NT2/D1 (cell line): ENCODE results near the gene FTO.
"Not testable (repeated sequence)": the region's sequence is repeated elsewhere in the genome, so short reads cannot be mapped to it uniquely, and the experiment has no call there.

Experiments used
- DNase-seq: peaks from one replicate; pipeline ENCODE4 v3.0.0-alpha.2; 2011; ENCODE audit warnings: low read depth, low spot score
- H3K27me3 ChIP-seq: 2 replicates; pipeline ENCODE4 v1.6.0; 2011; ENCODE audit warnings: mild to moderate bottlenecking; ENCODE audit not compliant: insufficient read length, insufficient read depth
- H3K36me3 ChIP-seq: 2 replicates; pipeline ENCODE4 v1.6.1; 2011; ENCODE audit warnings: mild to moderate bottlenecking, low read length, mixed read lengths; ENCODE audit not compliant: insufficient read depth, insufficient read length
- H3K4me1 ChIP-seq: 2 replicates; pipeline ENCODE4 v1.5.1; 2011; ENCODE audit not compliant: insufficient read depth, insufficient read length
- H3K4me3 ChIP-seq: 2 replicates; pipeline ENCODE4 v1.5.1; 2011; ENCODE audit warnings: low read depth; ENCODE audit not compliant: insufficient read length
- H3K9ac ChIP-seq: 2 replicates; pipeline ENCODE4 v1.6.0; 2011; ENCODE audit warnings: low read depth; ENCODE audit not compliant: insufficient read length
- H3K9me3 ChIP-seq: 2 replicates; pipeline ENCODE4 v1.5.1; 2011; ENCODE audit warnings: mild to moderate bottlenecking, low read length; ENCODE audit not compliant: insufficient read depth
- SUZ12 ChIP-seq: IDR thresholded peaks from 2 replicates; pipeline ENCODE4 v1.6.1; 2011; ENCODE audit not compliant: insufficient read length, insufficient read depth; ENCODE audit errors: extremely low read depth
- YY1 ChIP-seq: IDR thresholded peaks from 2 replicates; pipeline ENCODE4 v1.6.1; 2011; ENCODE audit not compliant: insufficient read length, insufficient read depth
- ZNF274 ChIP-seq: IDR thresholded peaks from 2 replicates; pipeline ENCODE4 v1.6.1; 2011; ENCODE audit warnings: mild to moderate bottlenecking, low read depth, low read length

The FTO gene

GRCh38 chr16:54176376-54176901 is 472.5 kb downstream of the FTO start:
- no peak for DNase-seq
- no peaks in the 10 kb centered on the region for H3K36me3 ChIP-seq
- no peak overlapping the region for H3K4me3 ChIP-seq
- H3K9ac ChIP-seq: no peak overlapping the region
- peaks cover 16% of the 10 kb centered on the region for H3K4me1 ChIP-seq
- H3K27me3 ChIP-seq: no peaks in the 10 kb centered on the region
- H3K9me3 ChIP-seq: no peaks in the 10 kb centered on the region
- TF ChIP-seq SUZ12 (no peak), ZNF274 (no peak), YY1 (no peak)

DNA sequence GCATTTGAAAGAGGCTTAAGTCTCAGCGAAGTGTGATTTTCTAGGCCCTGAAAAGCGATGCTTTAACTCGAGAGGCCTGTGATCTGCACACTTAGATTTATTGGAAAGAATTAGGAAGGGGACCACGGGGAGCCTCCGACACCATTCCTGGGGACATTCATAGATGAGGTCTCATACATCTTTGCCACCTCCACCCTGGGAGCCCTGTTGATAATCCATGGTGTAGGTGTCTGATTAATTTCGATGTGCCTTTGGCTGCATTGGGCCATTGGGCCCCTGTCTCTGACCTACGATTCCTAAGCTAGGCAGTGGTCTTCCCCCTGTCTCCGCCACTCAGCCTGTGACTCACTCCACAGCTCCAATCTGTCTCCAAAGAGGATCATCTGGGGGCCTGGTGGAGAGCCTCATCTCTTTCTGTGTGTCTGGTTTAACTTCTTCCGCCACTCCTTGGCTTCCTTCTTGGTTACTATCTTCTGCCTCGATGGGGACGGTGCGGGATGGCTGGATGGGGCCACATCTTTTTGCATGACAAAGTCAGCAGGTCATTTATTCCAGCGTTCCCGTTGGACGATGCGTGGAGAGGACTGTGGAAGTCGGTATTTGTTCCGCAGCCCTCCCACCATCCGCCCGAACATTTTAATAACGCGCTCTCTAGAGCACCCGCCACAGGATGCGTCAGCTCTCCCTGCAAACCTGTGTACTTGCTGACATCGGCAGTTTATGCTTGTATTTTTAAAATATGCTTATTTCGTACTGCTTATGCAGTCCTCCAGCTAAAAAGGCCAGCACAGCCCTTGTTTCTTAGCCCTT is 473.3 kb downstream of the FTO start:
- no peaks in the 10 kb centered on the region for H3K36me3 ChIP-seq
- H3K9ac ChIP-seq: no peak overlapping the region
- TF ChIP-seq SUZ12 (no peak), YY1 (no peak), ZNF274 (no peak)
- no peaks in the 10 kb centered on the region for H3K9me3 ChIP-seq
- peaks cover 16% of the 10 kb centered on the region for H3K4me1 ChIP-seq
- DNase-seq: no peak
- no peak overlapping the region for H3K4me3 ChIP-seq
- no peaks in the 10 kb centered on the region for H3K27me3 ChIP-seq

DNA sequence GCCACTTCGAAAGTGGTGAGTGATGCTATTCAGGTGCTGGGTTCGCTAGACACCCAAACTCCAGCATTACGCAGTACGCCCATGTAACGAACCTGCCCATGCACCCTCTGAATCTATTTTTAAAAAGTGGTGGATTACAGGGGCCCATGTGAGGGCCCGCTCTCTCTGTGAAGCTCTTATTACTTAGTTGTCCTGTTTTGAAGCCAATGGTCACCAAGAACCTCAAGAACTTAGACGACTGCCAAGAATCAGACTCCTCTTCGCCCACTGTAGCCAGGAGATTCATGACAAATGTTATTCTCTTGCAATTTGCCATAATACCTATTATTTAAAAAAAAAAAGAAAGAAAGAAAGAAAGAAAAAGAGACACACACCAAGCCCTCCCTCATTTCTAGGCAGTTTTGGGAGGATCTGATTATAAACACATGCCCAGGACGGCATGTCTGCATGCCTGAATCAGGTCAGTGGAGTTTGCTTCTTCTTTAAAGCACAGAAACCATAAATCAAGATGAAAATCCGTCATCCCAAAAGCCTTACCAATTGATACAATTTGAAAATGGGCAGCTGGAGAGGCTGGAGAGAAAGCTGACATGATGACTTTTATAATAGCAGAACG is 474.0 kb downstream of the FTO start:
- TF ChIP-seq ZNF274: no peak
- TF ChIP-seq SUZ12: no peak
- no peak for TF ChIP-seq YY1
- DNase-seq: no peak
- Histone ChIP-seq H3K4me1 (peaks cover 16% of the 10 kb centered on the region), H3K36me3 (no peaks in the 10 kb centered on the region), H3K9ac (no peak overlapping the region), H3K9me3 (no peaks in the 10 kb centered on the region), H3K27me3 (no peaks in the 10 kb centered on the region), H3K4me3 (no peak overlapping the region)

DNA sequence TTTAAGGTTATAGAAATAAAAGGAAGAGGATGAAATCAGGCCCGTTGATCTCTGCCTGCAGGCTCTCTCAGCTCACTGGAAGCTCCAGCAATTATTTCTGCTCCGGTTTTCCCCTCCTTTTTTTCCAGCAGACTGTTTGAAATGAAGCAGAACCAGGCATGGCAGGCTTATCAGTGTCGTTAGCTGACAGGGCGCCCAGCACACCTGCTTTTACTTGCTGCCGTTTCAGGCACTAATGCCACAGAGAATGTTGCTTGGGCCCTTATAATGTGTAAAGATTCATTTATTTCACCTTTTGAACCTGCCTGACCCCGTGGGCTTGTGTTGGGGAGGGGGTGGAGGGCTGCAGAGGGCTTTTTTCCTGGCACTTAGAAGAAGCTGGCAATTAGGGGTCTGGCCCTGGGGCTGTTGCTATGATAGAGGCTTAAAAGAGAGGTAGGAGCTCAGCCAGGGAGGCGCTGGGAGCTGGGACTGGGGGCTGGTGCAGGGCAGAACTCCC is 474.6 kb downstream of the FTO start:
- no peak overlapping the region for H3K9ac ChIP-seq
- H3K4me1 ChIP-seq: peaks cover 16% of the 10 kb centered on the region
- H3K9me3 ChIP-seq: no peaks in the 10 kb centered on the region
- no peak for TF ChIP-seq YY1
- no peak for TF ChIP-seq SUZ12
- TF ChIP-seq ZNF274: no peak
- DNase-seq: no peak
- no peaks in the 10 kb centered on the region for H3K36me3 ChIP-seq
- no peaks in the 10 kb centered on the region for H3K27me3 ChIP-seq
- no peak overlapping the region for H3K4me3 ChIP-seq

GRCh38 chr16:54180421-54181359 is 476.7 kb downstream of the FTO start:
- Histone ChIP-seq H3K4me3 (no peak overlapping the region), H3K36me3 (no peaks in the 10 kb centered on the region), H3K27me3 (no peaks in the 10 kb centered on the region), H3K9ac (no peak overlapping the region), H3K4me1 (peaks cover 7% of the 10 kb centered on the region), H3K9me3 (no peaks in the 10 kb centered on the region)
- no peak for DNase-seq
- no peak for TF ChIP-seq SUZ12
- TF ChIP-seq ZNF274: no peak
- no peak for TF ChIP-seq YY1

- not testable (repeated sequence) for H3K27me3 ChIP-seq, H3K9me3 ChIP-seq, H3K36me3 ChIP-seq, H3K4me1 ChIP-seq, H3K4me3 ChIP-seq, H3K9ac ChIP-seq, DNase-seq
Measured at GRCh38 chr16:54181683-54182329, 477.9 kb downstream of the FTO start.
